ENCODE results near the gene ROR2.

The ROR2 gene

DNA sequence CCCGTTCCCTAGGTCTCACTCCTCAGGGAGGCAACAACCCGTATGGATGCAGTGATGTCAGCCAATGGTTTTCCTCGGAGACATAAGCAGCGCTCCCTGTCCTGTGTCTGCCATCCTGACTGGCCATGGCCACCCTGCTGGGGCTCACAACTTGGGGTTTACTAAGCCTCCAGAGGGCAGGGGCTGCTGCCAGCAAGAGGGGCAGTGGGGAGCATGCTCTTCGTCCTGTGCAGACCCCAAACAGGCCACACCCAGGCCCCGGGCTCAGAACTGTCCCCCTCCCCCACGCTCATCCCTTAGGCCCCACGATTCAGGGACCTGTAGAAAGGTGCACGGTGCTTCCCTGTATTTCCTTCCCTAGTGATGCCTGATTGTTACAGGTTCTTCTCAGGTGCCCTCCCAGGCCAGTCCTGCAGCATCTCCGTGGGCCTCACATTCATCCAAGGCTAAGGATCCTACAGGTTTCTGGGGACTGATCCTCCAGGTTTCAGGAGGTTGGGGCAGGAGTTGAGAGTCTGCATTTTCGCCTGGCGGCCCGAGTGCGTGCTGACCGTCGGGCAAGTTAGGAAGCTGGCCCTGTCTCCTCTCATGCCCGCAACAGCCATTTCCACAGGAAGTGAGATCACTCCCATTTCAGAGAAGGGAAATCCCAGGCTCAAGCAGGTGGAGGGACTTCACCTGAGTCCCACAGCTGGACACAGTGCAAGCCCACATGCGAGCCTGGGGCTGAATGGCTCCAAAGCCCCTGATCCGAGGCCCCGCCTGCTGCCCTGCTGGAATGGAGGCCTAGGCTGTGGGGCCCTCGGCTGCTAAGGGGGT is 217.6 kb downstream of the ROR2 start:
- H3K9me3 ChIP-seq (ENCODE audit: insufficient read depth, low read length), result no peaks in the 10 kb centered on the region
- H3K27ac ChIP-seq (ENCODE audit: low read depth, low read length), result no peak overlapping the region
- no peaks in the 10 kb centered on the region for H3K36me3 ChIP-seq (ENCODE audit: low read length)
- H3K9me2 ChIP-seq (replicated peaks; ENCODE audit: insufficient read depth, low read length), result no peaks in the 10 kb centered on the region
- no peaks in the 10 kb centered on the region for H3F3A ChIP-seq (ENCODE audit: insufficient read depth)
- H3K9ac ChIP-seq (ENCODE audit: low read length), result no peak overlapping the region
- no peak overlapping the region for H3K4me3 ChIP-seq (ENCODE audit: insufficient read depth, low read length, poor library complexity, severe bottlenecking)
- TF ChIP-seq EZH2phosphoT487 (conservative IDR thresholded peaks at IDR 0.05; ENCODE audit: low read length), result no peak
- TF ChIP-seq, protein P1, sequence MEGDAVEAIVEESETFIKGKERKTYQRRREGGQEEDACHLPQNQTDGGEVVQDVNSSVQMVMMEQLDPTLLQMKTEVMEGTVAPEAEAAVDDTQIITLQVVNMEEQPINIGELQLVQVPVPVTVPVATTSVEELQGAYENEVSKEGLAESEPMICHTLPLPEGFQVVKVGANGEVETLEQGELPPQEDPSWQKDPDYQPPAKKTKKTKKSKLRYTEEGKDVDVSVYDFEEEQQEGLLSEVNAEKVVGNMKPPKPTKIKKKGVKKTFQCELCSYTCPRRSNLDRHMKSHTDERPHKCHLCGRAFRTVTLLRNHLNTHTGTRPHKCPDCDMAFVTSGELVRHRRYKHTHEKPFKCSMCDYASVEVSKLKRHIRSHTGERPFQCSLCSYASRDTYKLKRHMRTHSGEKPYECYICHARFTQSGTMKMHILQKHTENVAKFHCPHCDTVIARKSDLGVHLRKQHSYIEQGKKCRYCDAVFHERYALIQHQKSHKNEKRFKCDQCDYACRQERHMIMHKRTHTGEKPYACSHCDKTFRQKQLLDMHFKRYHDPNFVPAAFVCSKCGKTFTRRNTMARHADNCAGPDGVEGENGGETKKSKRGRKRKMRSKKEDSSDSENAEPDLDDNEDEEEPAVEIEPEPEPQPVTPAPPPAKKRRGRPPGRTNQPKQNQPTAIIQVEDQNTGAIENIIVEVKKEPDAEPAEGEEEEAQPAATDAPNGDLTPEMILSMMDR (IDR thresholded peaks at IDR 0.05; ENCODE audit: insufficient read depth, low read length, poor library complexity, severe bottlenecking), result no peak
- no peak overlapping the region for H2AFZ ChIP-seq (ENCODE audit: low read depth, low read length, severe bottlenecking)
- H4K20me1 ChIP-seq (ENCODE audit: low read depth, low read length), result no peaks in the 10 kb centered on the region
- H3K4me2 ChIP-seq (ENCODE audit: low read depth, low read length, poor library complexity, severe bottlenecking), result no peak overlapping the region
- no peaks in the 10 kb centered on the region for H3K79me2 ChIP-seq (ENCODE audit: insufficient read depth, low read length)
- H3K27me3 ChIP-seq (ENCODE audit: low read length), result no peaks in the 10 kb centered on the region

DNA sequence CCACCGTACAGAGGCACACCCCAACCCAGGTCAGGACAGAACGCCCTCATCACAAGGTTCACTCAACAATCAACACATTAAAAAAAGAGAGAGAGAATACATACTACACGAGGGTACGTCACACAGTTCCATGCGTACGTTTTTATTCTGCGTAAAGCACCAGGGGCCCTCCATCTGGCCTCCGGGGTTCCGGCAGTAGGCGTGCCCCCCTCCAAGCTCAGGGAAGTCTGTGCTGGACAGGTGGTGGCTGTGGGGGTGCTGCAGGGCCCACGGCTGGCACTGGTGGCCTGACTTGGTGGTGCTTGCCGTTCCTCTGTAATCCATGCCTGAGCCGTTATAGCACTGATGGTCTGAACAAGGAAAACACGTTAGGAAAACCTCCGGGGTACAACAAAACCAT is 219.2 kb downstream of the ROR2 start:
- no peak for TF ChIP-seq EZH2phosphoT487 (conservative IDR thresholded peaks at IDR 0.05; ENCODE audit: low read length)
- TF ChIP-seq, protein P1 (IDR thresholded peaks at IDR 0.05; ENCODE audit: insufficient read depth, low read length, poor library complexity, severe bottlenecking), result no peak
- H3K4me3 ChIP-seq (ENCODE audit: insufficient read depth, low read length, poor library complexity, severe bottlenecking), result no peak overlapping the region

DNA sequence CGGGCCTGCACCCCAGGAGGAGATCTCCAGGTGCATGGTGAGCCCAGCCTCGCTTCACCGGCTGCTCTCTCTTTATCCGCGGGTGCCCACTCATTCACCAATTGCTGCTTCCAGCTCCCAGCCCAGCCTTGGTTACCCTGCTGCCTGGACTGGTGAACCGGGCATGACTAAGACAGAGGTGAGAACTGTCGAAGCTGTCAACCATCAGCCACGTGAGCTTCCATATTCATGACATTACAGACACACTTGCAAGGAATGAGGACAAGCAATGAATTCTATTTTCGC is 220.5 kb downstream of the ROR2 start:
- no peaks in the 10 kb centered on the region for H3F3A ChIP-seq (ENCODE audit: insufficient read depth)
- no peaks in the 10 kb centered on the region for H3K9me3 ChIP-seq (ENCODE audit: insufficient read depth, low read length)
- no peak overlapping the region for H3K4me2 ChIP-seq (ENCODE audit: low read depth, low read length, poor library complexity, severe bottlenecking)
- H3K36me3 ChIP-seq (ENCODE audit: low read length), result no peaks in the 10 kb centered on the region
- no peaks in the 10 kb centered on the region for H3K79me2 ChIP-seq (ENCODE audit: insufficient read depth, low read length)
- H2AFZ ChIP-seq (ENCODE audit: low read depth, low read length, severe bottlenecking), result no peak overlapping the region
- H3K4me3 ChIP-seq (ENCODE audit: insufficient read depth, low read length, poor library complexity, severe bottlenecking), result no peak overlapping the region
- no peak overlapping the region for H3K27ac ChIP-seq (ENCODE audit: low read depth, low read length)
- no peaks in the 10 kb centered on the region for H3K9me2 ChIP-seq (replicated peaks; ENCODE audit: insufficient read depth, low read length)
- no peak overlapping the region for H3K9ac ChIP-seq (ENCODE audit: low read length)
- no peaks in the 10 kb centered on the region for H3K27me3 ChIP-seq (ENCODE audit: low read length)
- no peaks in the 10 kb centered on the region for H4K20me1 ChIP-seq (ENCODE audit: low read depth, low read length)
- no peak for TF ChIP-seq EZH2phosphoT487 (conservative IDR thresholded peaks at IDR 0.05; ENCODE audit: low read length)
- TF ChIP-seq, protein P1 (IDR thresholded peaks at IDR 0.05; ENCODE audit: insufficient read depth, low read length, poor library complexity, severe bottlenecking), result no peak

More for the DNA sequence above, 219.2 kb downstream of the ROR2 start:
- no peaks in the 10 kb centered on the region for H3K36me3 ChIP-seq (ENCODE audit: low read length)
- no peaks in the 10 kb centered on the region for H3K9me2 ChIP-seq (replicated peaks; ENCODE audit: insufficient read depth, low read length)
- H2AFZ ChIP-seq (ENCODE audit: low read depth, low read length, severe bottlenecking), result no peak overlapping the region
- H3K9me3 ChIP-seq (ENCODE audit: insufficient read depth, low read length), result no peaks in the 10 kb centered on the region
- no peaks in the 10 kb centered on the region for H3K79me2 ChIP-seq (ENCODE audit: insufficient read depth, low read length)
- no peak overlapping the region for H3K4me2 ChIP-seq (ENCODE audit: low read depth, low read length, poor library complexity, severe bottlenecking)
- H3F3A ChIP-seq (ENCODE audit: insufficient read depth), result no peaks in the 10 kb centered on the region
- H3K9ac ChIP-seq (ENCODE audit: low read length), result no peak overlapping the region
- H3K27me3 ChIP-seq (ENCODE audit: low read length), result no peaks in the 10 kb centered on the region
- no peaks in the 10 kb centered on the region for H4K20me1 ChIP-seq (ENCODE audit: low read depth, low read length)
- H3K27ac ChIP-seq (ENCODE audit: low read depth, low read length), result no peak overlapping the region
